HEK293 (cell line): ENCODE data around the gene ANTKMT.

Source experiments
- ELK4 ChIP-seq: IDR thresholded peaks from 2 replicates; pipeline ENCODE4 v1.6.1; 2011; ENCODE audit warnings: mild to moderate bottlenecking, low read depth, low read length, borderline replicate concordance
- FEZF1 ChIP-seq: fragments of 450-650 bp; formaldehyde crosslinking; IDR thresholded peaks from 2 replicates; pipeline ENCODE4 v1.5.1; 2016; ENCODE audit warnings: missing biosample characterization, missing genetic modification characterization
- GLIS1 ChIP-seq: fragments of 450-650 bp; formaldehyde crosslinking; IDR thresholded peaks from 2 replicates; pipeline ENCODE4 v1.5.1; 2016; ENCODE audit warnings: missing biosample characterization, missing genetic modification characterization
- GLIS2 ChIP-seq: fragments of 450-650 bp; formaldehyde crosslinking; IDR thresholded peaks from 2 replicates; pipeline ENCODE4 v1.5.1; 2016; ENCODE audit warnings: missing biosample characterization, missing genetic modification characterization
- HIC1 ChIP-seq: fragments of 450-650 bp; formaldehyde crosslinking; IDR thresholded peaks from 2 replicates; pipeline ENCODE4 v1.5.1; 2016; ENCODE audit warnings: missing biosample characterization, missing genetic modification characterization
- HOXC10 ChIP-seq: sonication (generic); formaldehyde crosslinking; IDR thresholded peaks from 2 replicates; pipeline ENCODE4 v1.8.1; 2023; ENCODE audit warnings: mild to moderate bottlenecking, missing genetic modification reagents
- KLF16 ChIP-seq: fragments of 450-650 bp; formaldehyde crosslinking; IDR thresholded peaks from 2 replicates; pipeline ENCODE4 v1.5.1; 2017; ENCODE audit warnings: missing biosample characterization, missing genetic modification characterization
- PBX3 ChIP-seq: sonication (generic); formaldehyde crosslinking; IDR thresholded peaks from 2 replicates; pipeline ENCODE4 v1.8.1; 2022; ENCODE audit warnings: mild to moderate bottlenecking, moderate library complexity, missing genetic modification reagents
- PRDM4 ChIP-seq: fragments of 450-650 bp; formaldehyde crosslinking; IDR thresholded peaks from 2 replicates; pipeline ENCODE4 v1.5.1; 2017; ENCODE audit warnings: missing biosample characterization, missing genetic modification characterization
- REST ChIP-seq: fragments of 450-650 bp; formaldehyde crosslinking; IDR thresholded peaks from 2 replicates; pipeline ENCODE4 v1.5.1; 2016; ENCODE audit warnings: missing biosample characterization, missing genetic modification characterization
- ZNF112 ChIP-seq: fragments of 450-650 bp; formaldehyde crosslinking; IDR thresholded peaks from 2 replicates; pipeline ENCODE4 v1.5.0; 2017; ENCODE audit warnings: missing biosample characterization, missing genetic modification characterization
- ZNF138 ChIP-seq: fragments of 450-650 bp; formaldehyde crosslinking; IDR thresholded peaks from 2 replicates; pipeline ENCODE4 v1.5.1; 2016; ENCODE audit warnings: missing biosample characterization, missing genetic modification characterization, borderline replicate concordance
- ZNF16 ChIP-seq: fragments of 450-650 bp; formaldehyde crosslinking; IDR thresholded peaks from 2 replicates; pipeline ENCODE4 v1.5.1; 2016; ENCODE audit warnings: low read depth, missing biosample characterization, missing genetic modification characterization
- ZNF175 ChIP-seq: fragments of 450-650 bp; formaldehyde crosslinking; IDR thresholded peaks from 2 replicates; pipeline ENCODE4 v1.5.1; 2016; ENCODE audit warnings: missing biosample characterization, missing genetic modification characterization
- ZNF239 ChIP-seq: fragments of 450-650 bp; formaldehyde crosslinking; IDR thresholded peaks from 2 replicates; pipeline ENCODE4 v1.5.1; 2016; ENCODE audit warnings: missing biosample characterization, missing genetic modification characterization
- ZNF449 ChIP-seq: fragments of 450-650 bp; formaldehyde crosslinking; IDR thresholded peaks from 2 replicates; pipeline ENCODE4 v1.5.1; 2017; ENCODE audit warnings: missing biosample characterization, mild to moderate bottlenecking, missing genetic modification characterization, moderate library complexity
- ZNF48 ChIP-seq: fragments of 450-650 bp; formaldehyde crosslinking; IDR thresholded peaks from 2 replicates; pipeline ENCODE4 v1.5.1; 2016; ENCODE audit warnings: missing biosample characterization, missing genetic modification characterization
- ZNF501 ChIP-seq: fragments of 450-650 bp; formaldehyde crosslinking; IDR thresholded peaks from 2 replicates; pipeline ENCODE4 v1.5.1; 2016; ENCODE audit warnings: missing biosample characterization, missing genetic modification characterization
- ZNF571 ChIP-seq: fragments of 450-650 bp; formaldehyde crosslinking; IDR thresholded peaks from 2 replicates; pipeline ENCODE4 v1.5.0; 2017; ENCODE audit warnings: missing biosample characterization, missing genetic modification characterization
- ZNF600 ChIP-seq: fragments of 450-650 bp; formaldehyde crosslinking; IDR thresholded peaks from 2 replicates; pipeline ENCODE4 v1.5.1; 2016; ENCODE audit warnings: missing biosample characterization, missing genetic modification characterization
- ZNF621 ChIP-seq: fragments of 450-650 bp; formaldehyde crosslinking; IDR thresholded peaks from 2 replicates; pipeline ENCODE4 v1.5.1; 2017; ENCODE audit warnings: missing biosample characterization, missing genetic modification characterization
- ZNF639 ChIP-seq: fragments of 450-650 bp; formaldehyde crosslinking; IDR thresholded peaks from 2 replicates; pipeline ENCODE4 v1.5.1; 2016; ENCODE audit warnings: missing biosample characterization, missing genetic modification characterization
- ZNF843 ChIP-seq: fragments of 450-650 bp; formaldehyde crosslinking; IDR thresholded peaks from 2 replicates; pipeline ENCODE4 v1.5.1; 2016; ENCODE audit warnings: missing biosample characterization, missing genetic modification characterization
- ZSCAN30 ChIP-seq: fragments of 450-650 bp; IDR thresholded peaks from 2 replicates; pipeline ENCODE4 v1.5.1; 2018; ENCODE audit warnings: missing biosample characterization, mild to moderate bottlenecking, missing genetic modification characterization, moderate library complexity
- ZSCAN4 ChIP-seq: fragments of 450-650 bp; formaldehyde crosslinking; IDR thresholded peaks from 2 replicates; pipeline ENCODE4 v1.5.1; 2017; ENCODE audit warnings: missing biosample characterization, missing genetic modification characterization

ANTKMT gene

GRCh38 chr16:684071-684794 lies 36.7 kb upstream of the ANTKMT start, which contains the start of gene JMJD8 (continued):
- TF ChIP-seq HIC1 (peak; percentile 71), KLF16 (no peak), ZNF175 (tag by site-specific recombination) (no peak), ZNF639 (peak; percentile 28; the same call in 1 of the 2 replicates), ZNF501 (no peak), ZNF571 (tag by site-specific recombination) (no peak), ZNF600 (tag by site-specific recombination) (peak; percentile 69), PRDM4 (tag by site-specific recombination) (peak; percentile 16; the same call in 1 of the 2 replicates), ZSCAN30 (tag by site-specific recombination) (peak; percentile 24), ZNF112 (tag by site-specific recombination) (no peak), GLIS2 (tag by site-specific recombination) (peak; percentile 84), ZNF48 (no peak), ZNF449 (peak; percentile 58; the same call in 1 of the 2 replicates), FEZF1 (tag by site-specific recombination) (no peak), PBX3 (CRISPR knock-in tag) (0 out of 2 replicates have a peak, but pooled peaks have one; percentile 12), ZSCAN4 (tag by site-specific recombination) (no peak), ZNF843 (tag by site-specific recombination) (peak; percentile 57), ZNF16 (tag by site-specific recombination) (no peak), ZNF621 (tag by site-specific recombination) (no peak), ZNF239 (no peak), GLIS1 (peak; percentile 83), HOXC10 (no peak), ZNF138 (tag by site-specific recombination) (no peak), ELK4 (no peak), REST (no peak; the same call in 1 of the 2 replicates)
